GM21576 (cell line): ENCODE results near the gene EDNRA.
"Not testable (repeated sequence)": the region's sequence is repeated elsewhere in the genome, so short reads cannot be mapped to it uniquely, and the experiment has no call there.

Experiments used
- ATAC-seq: cut with Tn5 transposase; IDR thresholded peaks from one replicate; pipeline ENCODE4 v1.9.1; 2021; ENCODE audit warnings: mild to moderate bottlenecking, moderate library complexity; ENCODE audit not compliant: unreplicated experiment

Gene EDNRA

DNA sequence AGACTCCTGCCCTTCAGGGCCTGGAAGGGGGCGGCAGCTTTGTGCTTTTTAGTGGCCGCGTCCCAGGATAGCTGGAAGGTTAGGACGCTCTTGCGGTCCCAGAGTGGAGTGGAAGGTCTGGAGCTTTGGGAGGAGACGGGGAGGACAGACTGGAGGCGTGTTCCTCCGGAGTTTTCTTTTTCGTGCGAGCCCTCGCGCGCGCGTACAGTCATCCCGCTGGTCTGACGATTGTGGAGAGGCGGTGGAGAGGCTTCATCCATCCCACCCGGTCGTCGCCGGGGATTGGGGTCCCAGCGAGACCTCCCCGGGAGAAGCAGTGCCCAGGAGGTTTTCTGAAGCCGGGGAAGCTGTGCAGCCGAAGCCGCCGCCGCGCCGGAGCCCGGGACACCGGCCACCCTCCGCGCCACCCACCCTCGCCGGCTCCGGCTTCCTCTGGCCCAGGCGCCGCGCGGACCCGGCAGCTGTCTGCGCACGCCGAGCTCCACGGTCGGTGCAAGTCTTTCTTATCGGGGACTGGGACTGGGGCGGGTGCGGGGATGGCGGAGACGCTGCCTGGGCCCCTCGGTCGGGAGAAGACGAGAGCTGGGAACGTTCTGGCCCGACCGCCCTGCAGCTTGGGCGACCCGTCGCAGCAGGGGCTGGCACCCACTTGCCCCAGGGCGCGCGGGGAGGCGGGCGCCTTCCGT is at the start of gene EDNRA:
EDNRA (plus strand) TSS at position 207 of the 686 bp plus-strand sequence. CDS start 4,585 bp downstream, outside the sequence.
- no peak for ATAC-seq

GRCh38 chr4:147434370-147434769 is 46.5 kb upstream of the EDNRA start:
- ATAC-seq = not testable (repeated sequence)

DNA sequence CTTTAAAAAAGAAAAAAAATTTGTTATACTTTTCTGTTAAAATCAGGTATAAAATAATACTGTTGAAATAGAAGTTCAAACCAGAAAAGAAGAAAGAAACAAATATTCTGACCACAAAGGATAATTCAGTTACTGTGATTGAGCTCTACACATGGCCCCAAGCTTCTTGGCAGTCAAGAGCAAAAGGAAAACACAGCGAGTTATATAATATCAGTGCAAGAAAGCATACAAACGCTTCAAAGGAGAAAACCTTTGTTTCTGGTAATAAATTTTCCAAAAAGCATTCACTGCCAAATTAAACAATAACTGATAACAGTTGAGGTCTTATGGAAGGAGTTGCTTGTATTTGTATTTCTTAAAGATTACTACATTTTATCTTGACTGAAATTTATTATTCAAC is 40.5 kb upstream of the EDNRA start:
- no peak for ATAC-seq

DNA sequence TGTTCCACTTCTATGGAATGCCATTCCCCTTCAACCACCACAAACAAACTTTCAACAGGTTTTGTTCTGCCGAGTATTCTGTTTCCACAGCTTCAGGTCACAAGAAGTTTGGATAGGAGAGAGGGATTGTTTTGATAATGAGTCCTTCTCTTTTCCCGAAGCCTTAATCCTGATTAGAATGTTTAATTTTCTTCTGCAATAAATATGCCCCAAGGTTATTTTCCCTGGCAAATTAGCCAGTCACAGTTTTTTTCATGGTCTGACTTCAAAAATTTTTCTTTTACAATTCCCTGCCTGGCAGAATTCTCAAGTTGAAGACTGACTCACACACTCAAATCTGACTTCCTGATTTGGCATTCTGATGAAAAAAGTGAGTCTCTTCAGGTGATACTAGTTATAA is 33.1 kb upstream of the EDNRA start:
- ATAC-seq = no peak

- ATAC-seq = no peak
These were observed 27.2 kb upstream of the EDNRA start for GRCh38 chr4:147453561-147454141.

DNA sequence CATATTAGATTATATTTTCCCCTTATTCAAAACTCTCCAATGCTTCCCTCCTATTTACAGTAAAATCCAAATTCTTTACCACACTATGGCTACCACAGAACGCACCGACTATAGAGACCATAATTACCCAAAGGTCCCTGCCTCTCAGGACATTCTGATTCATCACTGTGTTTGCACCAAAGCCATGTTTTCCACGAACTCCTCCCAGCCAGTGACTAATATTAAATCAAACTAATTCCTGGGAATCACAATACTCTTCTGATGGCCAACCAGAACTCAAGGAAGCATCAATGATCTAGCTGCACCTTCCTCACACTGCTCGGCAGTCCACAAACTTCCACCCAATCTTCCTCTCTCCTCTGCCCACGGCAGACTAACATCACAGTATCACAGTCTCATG is 24.2 kb upstream of the EDNRA start:
- ATAC-seq = no peak

DNA sequence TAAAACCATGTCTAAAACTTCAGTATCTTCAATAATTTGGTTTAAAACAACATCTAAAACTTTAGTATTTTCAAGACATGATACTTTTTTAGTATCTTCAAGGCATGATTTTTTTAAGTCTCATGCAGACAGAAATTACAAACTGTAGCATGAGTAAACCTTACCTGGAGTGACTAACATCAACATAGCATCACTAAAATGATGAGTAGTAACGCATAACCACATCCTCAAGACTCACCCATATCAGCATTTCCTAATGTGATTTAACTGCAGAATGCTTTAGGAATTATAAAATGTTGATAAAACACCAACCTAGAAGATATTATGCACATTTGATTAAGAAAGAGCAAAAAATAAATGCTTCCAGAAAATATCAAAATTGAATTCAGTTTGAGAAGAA is 19.7 kb upstream of the EDNRA start:
- no peak for ATAC-seq

GRCh38 chr4:147463065-147463464 is 17.8 kb upstream of the EDNRA start:
- no peak for ATAC-seq

DNA sequence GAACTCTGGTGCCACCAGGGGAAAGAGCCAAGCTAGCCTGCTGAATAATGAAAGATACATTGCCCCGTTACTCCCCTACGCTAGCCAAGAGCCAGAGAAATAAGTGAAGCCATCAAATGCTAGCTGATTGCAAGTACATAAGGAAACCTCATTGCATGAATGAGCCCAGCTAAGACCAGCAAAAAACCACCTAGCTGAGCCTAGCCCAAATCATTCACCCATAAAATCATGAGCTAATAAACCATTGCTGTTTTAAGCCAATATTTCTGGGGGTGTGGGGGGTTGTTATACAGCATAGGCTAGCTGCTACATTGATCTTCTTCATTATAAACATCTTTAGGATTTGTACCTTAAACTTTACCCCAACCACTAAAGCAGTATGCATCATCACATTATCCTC is 15.4 kb upstream of the EDNRA start:
- ATAC-seq = no peak

DNA sequence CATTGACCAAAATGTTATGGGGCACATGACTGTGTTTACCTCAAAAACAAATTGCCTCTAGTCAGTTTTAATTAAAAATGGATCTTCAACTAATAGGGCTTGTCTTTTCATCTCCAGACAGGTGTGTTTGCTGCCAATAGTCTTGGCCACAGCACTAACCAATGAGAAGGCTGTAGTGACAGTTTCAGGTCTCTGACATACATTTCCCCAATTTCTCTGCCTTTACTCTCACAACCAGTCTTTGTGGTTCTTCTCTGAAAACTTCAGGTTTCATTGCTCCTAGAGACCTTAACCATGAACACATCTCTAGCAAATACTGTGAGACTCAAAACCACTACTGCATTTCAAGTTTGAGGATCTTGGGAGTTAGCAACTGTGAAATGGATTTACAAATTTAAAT is 3.5 kb upstream of the EDNRA start:
- peak; percentile 87 for ATAC-seq

DNA sequence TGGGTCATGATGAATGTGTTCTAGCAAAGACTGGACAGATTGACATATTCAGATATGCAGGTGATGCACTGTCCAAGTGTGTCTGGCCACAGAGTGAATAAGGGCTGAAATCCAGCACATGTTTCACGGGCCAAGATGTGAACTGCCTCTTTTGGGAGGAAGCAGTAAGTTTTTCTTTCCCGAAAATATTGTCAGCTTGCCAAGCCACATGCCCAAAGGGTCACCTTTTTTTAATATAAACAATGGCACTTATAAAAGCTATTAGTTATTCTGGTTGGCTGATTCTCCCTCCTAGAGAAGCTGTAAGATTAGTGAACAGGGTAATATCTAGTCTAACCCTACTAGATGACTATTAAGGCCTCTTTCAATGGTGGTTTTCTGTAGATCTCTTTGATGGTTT is 1.5 kb upstream of the EDNRA start:
- ATAC-seq = no peak

- no peak for ATAC-seq
These were observed 1.1 kb upstream of the EDNRA start for GRCh38 chr4:147479786-147480185.

DNA sequence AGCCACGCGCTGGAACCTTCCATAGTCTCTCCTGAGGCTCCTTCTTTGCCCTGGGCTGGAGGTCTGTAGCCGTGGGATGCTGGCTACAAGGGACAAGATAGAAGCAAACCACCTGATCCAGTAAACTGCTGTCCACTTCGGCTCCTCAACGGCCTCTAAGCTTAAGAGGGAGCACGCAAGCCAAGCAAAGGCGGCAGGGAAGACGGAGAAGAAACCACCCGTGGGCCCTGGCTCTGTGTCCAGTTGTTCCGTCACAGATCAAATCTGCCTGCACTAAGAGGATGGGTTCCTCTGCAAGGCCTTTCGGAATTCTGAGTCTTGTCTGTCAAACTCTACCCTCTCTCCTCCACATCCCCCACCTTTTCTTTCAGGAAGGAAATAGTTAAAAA is 401 bp upstream of the EDNRA start:
- ATAC-seq = no peak

DNA sequence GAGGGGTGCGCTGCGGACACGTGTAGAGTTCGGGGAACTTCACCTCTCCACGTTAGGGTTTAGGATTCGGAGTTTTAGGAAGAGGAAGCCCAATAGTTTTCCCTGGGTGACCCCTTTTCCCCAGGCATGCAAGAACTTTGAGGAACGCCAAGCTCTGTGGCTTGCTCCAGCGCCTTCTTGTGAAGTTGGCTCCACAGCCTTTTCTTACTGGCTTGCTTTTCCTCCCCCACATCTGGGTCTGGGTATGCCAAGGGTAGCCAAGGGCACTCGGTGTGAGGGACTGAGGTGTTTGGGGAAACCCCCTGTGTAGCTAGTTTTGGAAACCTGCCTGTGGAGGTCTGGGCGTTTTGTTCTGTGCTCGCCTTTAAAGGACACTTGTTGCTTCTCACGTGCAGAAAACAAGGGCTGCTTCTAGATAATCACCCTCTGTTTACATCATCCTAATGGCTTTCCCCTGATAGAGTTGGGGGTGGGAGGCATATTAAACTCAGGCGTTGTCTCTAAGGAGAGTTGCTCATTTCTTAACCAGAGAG is 746 bp downstream of the EDNRA start:
- ATAC-seq = no peak

GRCh38 chr4:147482281-147482680 is 1.4 kb downstream of the EDNRA start:
- ATAC-seq = no peak

DNA sequence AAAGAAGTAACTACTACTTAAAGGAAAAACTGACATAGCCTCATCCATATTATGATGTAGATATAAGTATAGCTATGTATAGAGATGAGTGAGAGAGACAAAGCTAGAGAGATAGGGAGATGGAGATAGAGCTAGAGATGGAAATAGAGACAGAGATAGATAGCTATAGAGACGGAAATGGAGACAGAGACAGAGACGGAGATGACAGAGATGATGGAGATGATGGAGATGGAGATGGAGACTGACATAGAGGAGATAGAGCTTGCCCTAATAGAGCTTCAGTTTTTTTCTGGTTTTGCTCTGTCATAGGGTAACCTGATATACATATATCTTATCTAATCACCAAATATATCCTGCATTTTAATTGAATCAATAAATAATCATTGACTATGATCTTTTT is 4.3 kb downstream of the EDNRA start:
- no peak for ATAC-seq

GRCh38 chr4:147487616-147488015 is 6.7 kb downstream of the EDNRA start:
- no peak for ATAC-seq

GRCh38 chr4:147488556-147488955 is 7.7 kb downstream of the EDNRA start:
- no peak for ATAC-seq

- ATAC-seq = no peak
These were observed 10.2 kb downstream of the EDNRA start for GRCh38 chr4:147491086-147491485.

DNA sequence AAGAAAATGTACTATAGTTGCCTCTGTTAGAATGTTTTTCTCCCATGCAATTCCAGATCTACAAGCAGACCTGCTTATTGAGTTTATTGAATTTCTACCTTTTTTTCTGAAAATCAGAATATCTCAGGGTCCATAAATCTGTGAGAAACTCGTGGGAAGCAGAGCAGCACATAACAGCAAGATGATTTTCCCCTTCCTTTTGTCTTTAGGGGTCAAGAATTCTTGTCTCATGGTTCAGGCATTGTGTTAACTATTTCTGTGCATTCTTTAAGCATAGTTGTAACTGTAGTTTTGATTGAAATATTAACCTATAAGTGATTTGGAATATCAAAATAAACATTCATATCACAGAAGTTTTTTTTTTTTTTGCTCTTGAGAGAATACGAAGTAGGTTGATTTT is 11.4 kb downstream of the EDNRA start:
- no peak for ATAC-seq

- no peak for ATAC-seq
These were observed 11.9 kb downstream of the EDNRA start for GRCh38 chr4:147492761-147493160.

DNA sequence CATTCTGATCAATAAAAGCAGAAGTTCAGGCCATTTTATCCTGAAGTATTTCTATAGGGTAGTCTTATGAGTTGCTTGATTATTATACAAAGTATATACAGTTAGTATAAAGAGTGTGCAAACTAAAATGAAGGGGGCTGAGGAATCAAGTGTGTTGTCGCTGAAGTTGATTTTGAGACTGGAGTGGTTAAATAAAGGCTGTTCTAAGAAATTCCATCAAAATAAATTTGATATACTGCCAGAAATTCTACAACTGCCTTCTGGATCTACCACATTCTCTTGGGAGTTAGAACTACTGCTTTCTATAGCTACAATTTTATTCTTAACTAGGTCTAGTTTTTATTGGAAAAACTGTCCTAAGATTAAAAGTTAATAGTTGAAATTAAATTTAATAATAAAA is 12.4 kb downstream of the EDNRA start:
- ATAC-seq = no peak

DNA sequence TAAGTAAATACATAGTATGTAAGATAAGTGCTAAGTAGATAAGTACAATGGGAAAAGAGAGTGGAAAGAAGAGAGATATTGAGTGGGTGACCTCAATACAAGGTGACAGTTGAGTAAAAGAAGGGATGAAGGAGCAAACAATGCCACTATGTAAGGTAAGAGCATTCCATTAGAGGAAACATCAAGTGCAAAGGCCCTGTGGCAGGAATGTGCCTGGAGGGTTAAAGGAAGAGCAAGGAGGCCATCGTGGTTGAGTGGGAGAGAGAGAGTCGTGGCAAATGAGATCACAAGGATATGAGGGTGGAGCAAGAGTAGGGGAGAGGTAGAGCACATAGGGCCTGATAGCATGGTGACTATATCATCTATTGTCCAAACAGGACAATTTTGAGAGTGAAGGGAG is 13.4 kb downstream of the EDNRA start:
- ATAC-seq = no peak
